ENCODE results near the gene SORCS3.

The SORCS3 gene

GRCh38 chr10:105073999-105074398 is 432.9 kb downstream of the SORCS3 start:
- in situ Hi-C loops (cut with MboI; ENCODE audit: low sequenced_read_pairs), result no loop called here

- in situ Hi-C loops (cut with MboI; ENCODE audit: low sequenced_read_pairs), result no loop called here
These were observed 433.9 kb downstream of the SORCS3 start for GRCh38 chr10:105075031-105075430.

GRCh38 chr10:105085980-105086379 is 444.9 kb downstream of the SORCS3 start:
- in situ Hi-C loops (cut with MboI; ENCODE audit: low sequenced_read_pairs), result no loop called here

- in situ Hi-C loops (cut with MboI; ENCODE audit: low sequenced_read_pairs), result no loop called here
These were observed 453.0 kb downstream of the SORCS3 start for GRCh38 chr10:105094048-105094447.

GRCh38 chr10:105096316-105096715 is 455.2 kb downstream of the SORCS3 start:
- in situ Hi-C loops (cut with MboI; ENCODE audit: low sequenced_read_pairs), result no loop called here

GRCh38 chr10:105102977-105103376 is 461.9 kb downstream of the SORCS3 start:
- in situ Hi-C loops (cut with MboI; ENCODE audit: low sequenced_read_pairs), result no loop called here

GRCh38 chr10:105104297-105104696 is 463.2 kb downstream of the SORCS3 start:
- in situ Hi-C loops (cut with MboI; ENCODE audit: low sequenced_read_pairs), result no loop called here

- in situ Hi-C loops (cut with MboI; ENCODE audit: low sequenced_read_pairs), result no loop called here
These were observed 468.1 kb downstream of the SORCS3 start for GRCh38 chr10:105109164-105109563.

GRCh38 chr10:105112862-105113261 is 471.8 kb downstream of the SORCS3 start:
- in situ Hi-C loops (cut with MboI; ENCODE audit: low sequenced_read_pairs), result no loop called here

- in situ Hi-C loops (cut with MboI; ENCODE audit: low sequenced_read_pairs), result no loop called here
These were observed 472.6 kb downstream of the SORCS3 start for GRCh38 chr10:105113666-105114065.

- in situ Hi-C loops (cut with MboI; ENCODE audit: low sequenced_read_pairs), result no loop called here
These were observed 480.7 kb downstream of the SORCS3 start for GRCh38 chr10:105121743-105122142.

GRCh38 chr10:105128111-105128510 is 487.0 kb downstream of the SORCS3 start:
- in situ Hi-C loops (cut with MboI; ENCODE audit: low sequenced_read_pairs), result no loop called here

GRCh38 chr10:105138358-105138757 is 497.3 kb downstream of the SORCS3 start:
- in situ Hi-C loops (cut with MboI; ENCODE audit: low sequenced_read_pairs), result no loop called here

GRCh38 chr10:105139363-105139896 is 498.3 kb downstream of the SORCS3 start:
- in situ Hi-C loops (cut with MboI; ENCODE audit: low sequenced_read_pairs), result no loop called here

- in situ Hi-C loops (cut with MboI; ENCODE audit: low sequenced_read_pairs), result no loop called here
These were observed 499.5 kb downstream of the SORCS3 start for GRCh38 chr10:105140600-105140999.

- in situ Hi-C loops (cut with MboI; ENCODE audit: low sequenced_read_pairs), result no loop called here
These were observed 504.6 kb downstream of the SORCS3 start for GRCh38 chr10:105145711-105146110.

GRCh38 chr10:105146436-105146835 is 505.3 kb downstream of the SORCS3 start:
- in situ Hi-C loops (cut with MboI; ENCODE audit: low sequenced_read_pairs), result no loop called here

GRCh38 chr10:105148456-105148855 is 507.4 kb downstream of the SORCS3 start:
- in situ Hi-C loops (cut with MboI; ENCODE audit: low sequenced_read_pairs), result no loop called here

GRCh38 chr10:105148921-105149320 is 507.8 kb downstream of the SORCS3 start:
- in situ Hi-C loops (cut with MboI; ENCODE audit: low sequenced_read_pairs), result no loop called here

- in situ Hi-C loops (cut with MboI; ENCODE audit: low sequenced_read_pairs), result no loop called here
These were observed 508.3 kb downstream of the SORCS3 start for GRCh38 chr10:105149371-105149891.

GRCh38 chr10:105150259-105150880 is 509.3 kb downstream of the SORCS3 start:
- in situ Hi-C loops (cut with MboI; ENCODE audit: low sequenced_read_pairs), result no loop called here

- in situ Hi-C loops (cut with MboI; ENCODE audit: low sequenced_read_pairs), result no loop called here
These were observed 513.6 kb downstream of the SORCS3 start for GRCh38 chr10:105154736-105155135.

GRCh38 chr10:105159268-105159667 is 518.2 kb downstream of the SORCS3 start:
- in situ Hi-C loops (cut with MboI; ENCODE audit: low sequenced_read_pairs), result no loop called here
